K562 (cell line): ENCODE measurements around the gene OR4D2. TPM values are rescaled to one million over a fixed set of nuclear protein-coding genes. Genes with fewer than 3 reads are reported as not detected.

Source experiments
- ATAC-seq: fragments of 200-7000 bp; cut with Tn5 transposase; 3 replicates; pipeline ENCODE4 v1.9.1; 2020; ENCODE audit warnings: moderate library complexity
- BruUV-seq: library from RNA; stranded (reverse); fragments of 400-500 nt; replicated peaks from 2 replicates; lab custom pipeline; 2021; lab: Mats Ljungman, UMichigan
- CTCF ChIA-PET: fragments of 300-600 bp; formaldehyde crosslinking; extraction: SDS; loops from one replicate; lab custom pipeline; 2021; ENCODE audit warnings: low intra/inter-chr PET ratio; lab: Yijun Ruan, JAX
- POLR2A ChIA-PET: fragments of 300-600, 350-650 bp; sonication (Branson Sonifier 250); formaldehyde crosslinking; extraction: SDS; loops from one replicate; lab custom pipeline; 2021; ENCODE audit warnings: antibody characterized with exemption, inconsistent platforms; lab: Yijun Ruan, JAX
- DNase-seq, 4 experiments: peaks; one replicate each; pipeline versions ENCODE4 v3.0.0 to v3.0.0-alpha.2; 2011 to 2018; ENCODE audit warnings: low spot score in 3 of 4, mixed read lengths in 3 of 4; ENCODE audit errors: extremely low read depth in 1 of 4
- FAIRE-seq: peaks from 2 replicates; lab custom pipeline; 2011; peaks lifted over from hg19 to GRCh38; lab: Jason Lieb, UNC
- H2AFZ ChIP-seq: 2 replicates; pipeline ENCODE4 v1.6.0; 2011; ENCODE audit warnings: low read depth, low read length, control low read depth, inconsistent platforms
- H3K27ac ChIP-seq: fragments of 200-600 bp; 3 replicates; pipeline ENCODE4 v1.8.0; 2011; ENCODE audit warnings: low read depth, mild to moderate bottlenecking, control low read depth, inconsistent platforms, low read length, moderate library complexity, mixed read lengths; ENCODE audit errors: extremely low read depth
- H3K27me3 ChIP-seq, 2 experiments: fragments of 300-600 bp in 1 of 2; 2 replicates in 1 of 2; 3 replicates in 1 of 2; pipeline versions ENCODE4 v1.6.0 to v1.8.0; 2011; ENCODE audit warnings: inconsistent platforms in 2 of 2, low read length in 2 of 2, mild to moderate bottlenecking in 1 of 2, mixed read lengths in 1 of 2, moderate library complexity in 1 of 2; ENCODE audit not compliant: control insufficient read depth in 2 of 2, insufficient read depth in 2 of 2
- H3K36me3 ChIP-seq: fragments of 300-600 bp; 3 replicates; pipeline ENCODE4 v1.8.0; 2011; ENCODE audit warnings: mild to moderate bottlenecking, low read length, inconsistent platforms; ENCODE audit not compliant: control insufficient read depth, insufficient read depth
- H3K4me1 ChIP-seq, 2 experiments: fragments of 200-600 bp in 1 of 2; replicated peaks in 1 of 2; 2 replicates in 1 of 2; 3 replicates in 1 of 2; pipeline versions ENCODE4 v1.5.1 to v1.8.0; 2011; ENCODE audit warnings: inconsistent platforms in 2 of 2, low read length in 2 of 2, mild to moderate bottlenecking in 1 of 2, mixed read lengths in 1 of 2, moderate library complexity in 1 of 2; ENCODE audit not compliant: control insufficient read depth in 2 of 2, insufficient read depth in 2 of 2
- H3K4me2 ChIP-seq: 2 replicates; pipeline ENCODE4 v1.6.1; 2011; ENCODE audit warnings: low read length, control low read depth, inconsistent platforms, mixed read lengths; ENCODE audit not compliant: insufficient read depth
- H3K4me3 ChIP-seq: fragments of 200-600 bp; sonication (generic), shearing (Covaris generic); 2 replicates; pipeline ENCODE4 v1.5.1; 2016; ENCODE audit warnings: control low read depth, inconsistent platforms
- H3K79me2 ChIP-seq: fragments of 200-600 bp; 3 replicates; pipeline ENCODE4 v1.8.0; 2011; ENCODE audit warnings: low read length, inconsistent platforms; ENCODE audit not compliant: control insufficient read depth, insufficient read depth
- H3K9ac ChIP-seq, 2 experiments: 2 replicates each; pipeline versions ENCODE4 v1.6.0 to v1.6.1; 2011; ENCODE audit warnings: low read depth in 2 of 2, low read length in 2 of 2, control low read depth in 1 of 2, inconsistent platforms in 1 of 2, mild to moderate bottlenecking in 1 of 2, mixed read lengths in 1 of 2; ENCODE audit not compliant: insufficient read depth in 1 of 2
- H3K9me1 ChIP-seq: one replicate; pipeline ENCODE4 v1.6.0; 2011; ENCODE audit warnings: inconsistent platforms, mild to moderate bottlenecking, low read length, moderate library complexity; ENCODE audit not compliant: control insufficient read depth, insufficient read depth
- H3K9me3 ChIP-seq: replicated peaks from 2 replicates; pipeline ENCODE4 v1.5.1; 2011; ENCODE audit warnings: low read depth, low read length, inconsistent platforms; ENCODE audit not compliant: control insufficient read depth, insufficient read depth
- H4K20me1 ChIP-seq: replicated peaks from 2 replicates; pipeline ENCODE4 v1.6.1; 2011; ENCODE audit warnings: low read length, inconsistent platforms, mixed read lengths; ENCODE audit not compliant: control insufficient read depth, insufficient read depth
- GTF2F1 ChIP-seq: IDR thresholded peaks from 2 replicates; pipeline ENCODE4 v1.6.1; 2011; ENCODE audit warnings: low read depth, low read length, improper control_type of control experiment
- ILF3 ChIP-seq: fragments of 450-650 bp; IDR thresholded peaks from 2 replicates; pipeline ENCODE4 v1.6.1; 2018; ENCODE audit warnings: antibody characterized with exemption, mild to moderate bottlenecking, moderate library complexity, borderline replicate concordance
- ILK ChIP-seq: fragments of 450-650 bp; IDR thresholded peaks from 2 replicates; pipeline ENCODE4 v1.6.1; 2016; ENCODE audit warnings: missing genetic modification characterization, low read depth, mild to moderate bottlenecking, missing compliant biosample characterization, moderate library complexity, borderline replicate concordance
- MLX ChIP-seq, 2 experiments: fragments of 450-650 bp in 1 of 2; sonication (generic) in 1 of 2; formaldehyde crosslinking; conservative IDR thresholded peaks; 2 replicates each; pipeline versions ENCODE4 v1.4.0 to v1.8.1; 2020 to 2022; ENCODE audit warnings: mild to moderate bottlenecking in 1 of 2, missing genetic modification reagents in 1 of 2
- MTA3 ChIP-seq: fragments of 450-650 bp; formaldehyde crosslinking; IDR thresholded peaks from 2 replicates; pipeline ENCODE4 v1.6.1; 2017; ENCODE audit warnings: mild to moderate bottlenecking, borderline replicate concordance
- POLR3G ChIP-seq: IDR thresholded peaks from 2 replicates; pipeline ENCODE4 v1.6.1; 2011; ENCODE audit not compliant: insufficient read length, insufficient replicate concordance; ENCODE audit errors: extremely low read depth
- SMAD3 ChIP-seq: fragments of 450-650 bp; formaldehyde crosslinking; conservative IDR thresholded peaks from 2 replicates; pipeline ENCODE4 v1.4.0; 2020; ENCODE audit warnings: mild to moderate bottlenecking
- STAT5B ChIP-seq: fragments of 250-450 bp; sonication (Bioruptor Pico); IDR thresholded peaks from 2 replicates; pipeline ENCODE4 v1.8.0; 2021; ENCODE audit warnings: mild to moderate bottlenecking, inconsistent platforms
- TEAD4 ChIP-seq, 2 experiments: sonication (generic) in 1 of 2; formaldehyde crosslinking in 1 of 2; IDR thresholded peaks; 2 replicates each; pipeline versions ENCODE4 v1.6.1 to v1.8.0; 2012 to 2022; ENCODE audit warnings: borderline replicate concordance in 1 of 2, inconsistent platforms in 1 of 2, low read length in 1 of 2, mild to moderate bottlenecking in 1 of 2, missing genetic modification reagents in 1 of 2
- ZKSCAN1 ChIP-seq: fragments of 150-350 bp; IDR thresholded peaks from 2 replicates; pipeline ENCODE4 v1.6.1; 2016; ENCODE audit warnings: low read depth, low read length
- ZZZ3 ChIP-seq: fragments of 450-650 bp; IDR thresholded peaks from 2 replicates; pipeline ENCODE4 v1.6.1; 2016; ENCODE audit warnings: antibody characterized with exemption, mild to moderate bottlenecking, moderate library complexity
- WGBS: fragments of 100-300 bp; shearing (Covaris generic); methylation state at CpG from one replicate; pipeline ENCODE4 v1.1.6; 2016; ENCODE audit warnings: low coverage, mixed read lengths; ENCODE audit not compliant: insufficient coverage; ENCODE audit errors: missing lambda C conversion rate; 5-methylcytosine and 5-hydroxymethylcytosine counted together
- in situ Hi-C: fragments of 300-500 bp; cut with MboI; formaldehyde crosslinking; loops from 4 replicates; pipeline ENCODE4 v1.15.0; 2018; ENCODE audit warnings: inconsistent platforms, mixed read lengths
- intact Hi-C: fragments of 100-400 bp; cut with micrococcal nuclease; formaldehyde crosslinking; loops from 2 replicates; pipeline ENCODE4 v1.14.2; 2022
- polyA plus RNA-seq, 8 experiments: library from polyadenylated mRNA; depleted of rRNA in 4 of 8; stranded (reverse) in 5 of 8; unstranded in 3 of 8; fragments of >200 nt; fragmentation: Nextera tagmentation in 2 of 8; fragmentation: Illumina TruSeq in 1 of 8; extraction: Ambion mirVana in 2 of 8; extraction: Trizol in 1 of 8; gene quantifications; 2 replicates each; pipeline versions ENCODE4 v1.2.1 to v1.2.3, GENCODE V29; 2011 to 2014; ENCODE audit warnings: inconsistent platforms in 1 of 8, missing spikeins in 1 of 8
- total RNA-seq, 7 experiments: library from RNA; depleted of rRNA in 6 of 7; stranded (reverse); fragments of >200 nt in 6 of 7; fragmentation: Illumina TruSeq in 2 of 7; extraction: Trizol in 2 of 7; gene quantifications; 2 replicates each; pipeline versions ENCODE4 v1.2.1 to v1.2.3, GENCODE V29; 2011 to 2021; ENCODE audit warnings: low replicate concordance in 1 of 7
- TF ChIP-seq, protein P1 (sequence below): fragments of 450-650 bp; IDR thresholded peaks from 2 replicates; pipeline ENCODE4 v1.6.1; 2016; ENCODE audit warnings: low read depth

The OR4D2 gene
- total and polyA plus RNA-seq, 9 of the 15 experiments (the other 6 are each of a cell fraction or from before 2014, with no cell fraction given) = not detected

GRCh38 chr17:58219007-58219788 lies 52.4 kb downstream of the OR4D2 start, which contains the start of gene MKS1:
MKS1 (minus strand) TSS chr17:58219255; CDS start chr17:58219230, 25 bp downstream.
- POLR2A ChIA-PET = interaction anchor here (0.8 to 1.2 kb wide), 5 partner anchors 10 to 109 kb away, joined by 3 to 5 read pairs (median 4); no protein-coding TSS in a partner anchor
- TF ChIP-seq MLX (CRISPR knock-in tag; conservative IDR thresholded peaks at IDR 0.05) (no peak), TEAD4 (IDR thresholded peaks at IDR 0.05; ENCODE audit: low read length) (no peak), TEAD4 (CRISPR knock-in tag; IDR thresholded peaks at IDR 0.05; ENCODE audit: borderline replicate concordance) (no peak), MTA3 (peak; percentile 57; the same call in 1 of the 2 replicates), ILF3 (no peak), ZZZ3 (no peak), SMAD3 (no peak), ZKSCAN1 (peak; percentile 31; the same call in 1 of the 2 replicates), STAT5B (CRISPR knock-in tag) (no peak), GTF2F1 (no peak), ILK (no peak), POLR3G (no peak)
- TF ChIP-seq, protein P1, sequence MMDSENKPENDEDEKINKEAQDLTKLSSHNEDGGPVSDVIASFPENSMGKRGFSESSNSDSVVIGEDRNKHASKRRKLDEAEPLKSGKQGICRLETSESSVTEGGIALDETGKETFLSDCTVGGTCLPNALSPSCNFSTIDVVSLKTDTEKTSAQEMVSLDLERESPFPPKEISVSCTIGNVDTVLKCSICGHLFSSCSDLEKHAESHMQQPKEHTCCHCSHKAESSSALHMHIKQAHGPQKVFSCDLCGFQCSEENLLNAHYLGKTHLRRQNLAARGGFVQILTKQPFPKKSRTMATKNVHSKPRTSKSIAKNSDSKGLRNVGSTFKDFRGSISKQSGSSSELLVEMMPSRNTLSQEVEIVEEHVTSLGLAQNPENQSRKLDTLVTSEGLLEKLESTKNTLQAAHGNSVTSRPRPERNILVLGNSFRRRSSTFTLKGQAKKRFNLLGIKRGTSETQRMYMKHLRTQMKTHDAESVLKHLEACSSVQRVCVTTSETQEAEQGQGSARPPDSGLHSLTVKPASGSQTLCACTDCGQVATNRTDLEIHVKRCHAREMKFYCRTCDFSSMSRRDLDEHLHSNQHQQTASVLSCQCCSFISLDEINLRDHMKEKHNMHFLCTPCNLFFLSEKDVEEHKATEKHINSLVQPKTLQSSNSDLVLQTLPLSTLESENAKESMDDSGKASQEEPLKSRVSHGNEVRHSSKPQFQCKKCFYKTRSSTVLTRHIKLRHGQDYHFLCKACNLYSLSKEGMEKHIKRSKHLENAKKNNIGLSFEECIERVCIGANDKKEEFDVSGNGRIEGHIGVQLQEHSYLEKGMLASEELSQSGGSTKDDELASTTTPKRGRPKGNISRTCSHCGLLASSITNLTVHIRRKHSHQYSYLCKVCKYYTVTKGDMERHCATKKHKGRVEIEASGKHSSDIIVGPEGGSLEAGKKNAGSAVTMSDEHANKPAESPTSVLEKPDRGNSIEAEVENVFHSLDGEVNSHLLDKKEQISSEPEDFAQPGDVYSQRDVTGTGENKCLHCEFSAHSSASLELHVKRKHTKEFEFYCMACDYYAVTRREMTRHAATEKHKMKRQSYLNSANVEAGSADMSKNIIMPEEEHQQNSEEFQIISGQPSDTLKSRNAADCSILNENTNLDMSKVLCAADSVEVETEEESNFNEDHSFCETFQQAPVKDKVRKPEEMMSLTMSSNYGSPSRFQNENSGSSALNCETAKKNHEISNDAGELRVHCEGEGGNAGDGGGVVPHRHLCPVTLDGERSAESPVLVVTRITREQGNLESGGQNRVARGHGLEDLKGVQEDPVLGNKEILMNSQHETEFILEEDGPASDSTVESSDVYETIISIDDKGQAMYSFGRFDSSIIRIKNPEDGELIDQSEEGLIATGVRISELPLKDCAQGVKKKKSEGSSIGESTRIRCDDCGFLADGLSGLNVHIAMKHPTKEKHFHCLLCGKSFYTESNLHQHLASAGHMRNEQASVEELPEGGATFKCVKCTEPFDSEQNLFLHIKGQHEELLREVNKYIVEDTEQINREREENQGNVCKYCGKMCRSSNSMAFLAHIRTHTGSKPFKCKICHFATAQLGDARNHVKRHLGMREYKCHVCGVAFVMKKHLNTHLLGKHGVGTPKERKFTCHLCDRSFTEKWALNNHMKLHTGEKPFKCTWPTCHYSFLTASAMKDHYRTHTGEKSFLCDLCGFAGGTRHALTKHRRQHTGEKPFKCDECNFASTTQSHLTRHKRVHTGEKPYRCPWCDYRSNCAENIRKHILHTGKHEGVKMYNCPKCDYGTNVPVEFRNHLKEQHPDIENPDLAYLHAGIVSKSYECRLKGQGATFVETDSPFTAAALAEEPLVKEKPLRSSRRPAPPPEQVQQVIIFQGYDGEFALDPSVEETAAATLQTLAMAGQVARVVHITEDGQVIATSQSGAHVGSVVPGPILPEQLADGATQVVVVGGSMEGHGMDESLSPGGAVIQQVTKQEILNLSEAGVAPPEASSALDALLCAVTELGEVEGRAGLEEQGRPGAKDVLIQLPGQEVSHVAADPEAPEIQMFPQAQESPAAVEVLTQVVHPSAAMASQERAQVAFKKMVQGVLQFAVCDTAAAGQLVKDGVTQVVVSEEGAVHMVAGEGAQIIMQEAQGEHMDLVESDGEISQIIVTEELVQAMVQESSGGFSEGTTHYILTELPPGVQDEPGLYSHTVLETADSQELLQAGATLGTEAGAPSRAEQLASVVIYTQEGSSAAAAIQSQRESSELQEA = no peak

More at GRCh38 chr17:58219007-58219788, 52.4 kb downstream of the OR4D2 start, which contains the start of gene MKS1:
- peak within 1 kb of the TSS; percentile 91 for H3K4me2 ChIP-seq
- peak within 1 kb of the TSS; percentile 96 for H2AFZ ChIP-seq
- H3K4me3 ChIP-seq = peak within 1 kb of the TSS; percentile 67
- intact Hi-C loops (no loop called here), in situ Hi-C loops (no loop called here)
- no peaks in the 10 kb centered on the region for H3K27me3 ChIP-seq
- CTCF ChIA-PET = interaction anchor here (0.6 kb wide), 1 partner anchor 36 kb away, joined by 3 read pairs; no protein-coding TSS in a partner anchor
- no peaks in the 10 kb centered on the region for H3K9me3 ChIP-seq
- no peaks in the 10 kb centered on the region for H3K9me1 ChIP-seq
- peaks cover 17% of the 10 kb centered on the region; the same call in 2 of the 3 replicates for H3K36me3 ChIP-seq
- peaks cover 3% of the 10 kb centered on the region; the same call in 1 of the 3 replicates for H3K79me2 ChIP-seq
- H3K27ac ChIP-seq = peak within 1 kb of the TSS; percentile 72
- BruUV-seq = TSS peak; percentile 95
- DNase-seq (peak; percentile 97 to 98 (median 98)), FAIRE-seq (peak; percentile 96), ATAC-seq (peak; percentile 100)
- no peaks in the 10 kb centered on the region for H4K20me1 ChIP-seq
- WGBS = 4% methylated on average over 55 of the region's 56 CpGs
- peak within 1 kb of the TSS; percentile 85 to 92 for H3K9ac ChIP-seq
- H3K4me1 ChIP-seq = peaks cover 12 to 14% of the 10 kb centered on the region in 2 experiments
